ENCODE results near the gene DISP2. TPM values are rescaled to one million over a fixed set of nuclear protein-coding genes. Genes with fewer than 3 reads are reported as not detected.

The DISP2 gene
- total and polyA plus RNA-seq, 2 of the 8 experiments (the other 6 are each of a cell fraction or from before 2014, with no cell fraction given) = 0.45 to 1.2 TPM

GRCh38 chr15:40379374-40379773, 21.4 kb downstream of the DISP2 start:
- Histone ChIP-seq H4K20me1 (replicated peaks in 1 of 2; ENCODE audit: control insufficient read depth in 1 of 2, insufficient read depth in 2 of 2, low read length in 2 of 2) (no peaks in the 10 kb centered on the region), H3K9me3 (ENCODE audit: insufficient read depth in 2 of 2, low read depth in 1 of 2, low read length in 1 of 2) (no peaks in the 10 kb centered on the region), H2AFZ (ENCODE audit: low read length) (no peak overlapping the region), H4K5ac (ENCODE audit: insufficient read length, low read depth, low read length) (no peak overlapping the region), H3K27ac (ENCODE audit: low read depth, low read length) (no peak overlapping the region), H3K4ac (replicated peaks; ENCODE audit: insufficient read length, low read depth, low read length) (no peak overlapping the region), H3K79me1 (ENCODE audit: low read depth, low read length) (peaks cover 6% of the 10 kb centered on the region), H3K9ac (replicated peaks in 1 of 4; ENCODE audit: extremely low read depth in 1 of 4, low read depth in 3 of 4, low read length in 3 of 4) (no peak overlapping the region), H3K18ac (ENCODE audit: extremely low read depth, low read length) (no peak overlapping the region), H3K23ac (ENCODE audit: insufficient read length) (no peak overlapping the region), H2BK5ac (ENCODE audit: low read depth, low read length) (no peak overlapping the region), H2BK15ac (ENCODE audit: low read length) (no peak overlapping the region), H2BK20ac (ENCODE audit: low read length) (no peak overlapping the region), H3K79me2 (ENCODE audit: control insufficient read depth in 1 of 2, insufficient read depth in 2 of 2, low read length in 2 of 2) (peaks cover 0 to 11% of the 10 kb centered on the region in 2 experiments; a peak in 2 of 4 replicates), H4K8ac (ENCODE audit: extremely low read depth, insufficient read depth, low read length) (no peak overlapping the region), H3K14ac (ENCODE audit: insufficient read length) (no peak overlapping the region), H4K91ac (replicated peaks; ENCODE audit: insufficient read length, low read length) (no peak overlapping the region), H2AK5ac (ENCODE audit: low read depth, low read length) (no peak overlapping the region), H3K23me2 (ENCODE audit: low read depth, low read length) (peaks cover 6% of the 10 kb centered on the region; the same call in 1 of the 2 replicates), H3K4me2 (ENCODE audit: insufficient read depth in 1 of 2, low read depth in 2 of 2, low read length in 2 of 2) (no peak overlapping the region), H2BK120ac (replicated peaks; ENCODE audit: low read depth, low read length) (no peak overlapping the region), H3K36me3 (ENCODE audit: control insufficient read depth in 2 of 4, insufficient read depth in 4 of 4, low read length in 3 of 4) (no peaks in the 10 kb centered on the region), H3K4me1 (replicated peaks in 1 of 4; ENCODE audit: control insufficient read depth in 3 of 4, insufficient read depth in 4 of 4, low read length in 3 of 4) (peaks cover 2 to 8% (median 4%) of the 10 kb centered on the region in 4 experiments; a peak in 4 of 7 replicates), H3K4me3 (ENCODE audit: extremely low read depth in 1 of 4, insufficient read depth in 2 of 4, low read depth in 3 of 4, low read length in 4 of 4) (no peak overlapping the region), H2BK12ac (ENCODE audit: low read depth, low read length) (no peak overlapping the region), H3K56ac (replicated peaks; ENCODE audit: insufficient read length, low read depth, low read length) (no peak overlapping the region), H3K27me3 (replicated peaks in 1 of 4; ENCODE audit: control insufficient read depth in 3 of 4, extremely low read depth in 1 of 4, insufficient read depth in 3 of 4, low read length in 3 of 4) (no peaks in the 10 kb centered on the region)
- FAIRE-seq (no peak), DNase-seq (ENCODE audit: low read depth in 1 of 2, low spot score in 2 of 2) (no peak)
- ChIA-PET CTCF (ENCODE audit: partially characterized antibody) (interaction anchor here (1.1 to 5.1 kb wide), 5 partner anchors 10 to 41 kb away, joined by 4 to 49 read pairs (median 6); no protein-coding TSS in a partner anchor), POLR2A (ENCODE audit: partially characterized antibody) (interaction anchor here (1.1 kb wide), 1 partner anchor 10 kb away, joined by 4 read pairs; no protein-coding TSS in a partner anchor)
- 100% methylated on average over 4 of the region's 4 CpGs; no CpG with 5 or more reads in 1 of the 2 experiments for WGBS, 2 experiments (ENCODE audit: extremely low coverage in 1 of 2, insufficient coverage in 1 of 2, insufficient read length in 1 of 2, insufficient replicate concordance in 2 of 2, low coverage in 1 of 2, low lambda C conversion rate in 2 of 2, missing lambda C conversion rate in 1 of 2)
- no peak for TF ChIP-seq NRF1 (IDR thresholded peaks at IDR 0.05; ENCODE audit: low read depth, low read length)

Measured in H1 (cell line).